Caki2 (cell line): ENCODE results near the gene CAPZA1. TPM values are rescaled to one million over a fixed set of nuclear protein-coding genes. Genes with fewer than 3 reads are reported as not detected.
"Not testable (repeated sequence)": the region's sequence is repeated elsewhere in the genome, so short reads cannot be mapped to it uniquely, and the experiment has no call there.

Experiments
- DNase-seq: peaks from one replicate; pipeline ENCODE4 v3.0.0-alpha.2; 2015; ENCODE audit warnings: low read depth
- in situ Hi-C: cut with HindIII; loops from 2 replicates; pipeline ENCODE4 v1.10.0; 2016; ENCODE audit warnings: low sequenced_read_pairs, low pct_unique_long_range_greater_than_20kb, mixed read lengths
- total RNA-seq: library from RNA; depleted of rRNA; stranded (reverse); fragments of >200 nt; shearing (Covaris generic); gene quantifications from 2 replicates; pipeline ENCODE4 v1.2.3, GENCODE V29; 2014; ENCODE audit warnings: low replicate concordance

The CAPZA1 gene
- total RNA-seq, 1 experiment from 2014 or later, result 192 TPM

DNA sequence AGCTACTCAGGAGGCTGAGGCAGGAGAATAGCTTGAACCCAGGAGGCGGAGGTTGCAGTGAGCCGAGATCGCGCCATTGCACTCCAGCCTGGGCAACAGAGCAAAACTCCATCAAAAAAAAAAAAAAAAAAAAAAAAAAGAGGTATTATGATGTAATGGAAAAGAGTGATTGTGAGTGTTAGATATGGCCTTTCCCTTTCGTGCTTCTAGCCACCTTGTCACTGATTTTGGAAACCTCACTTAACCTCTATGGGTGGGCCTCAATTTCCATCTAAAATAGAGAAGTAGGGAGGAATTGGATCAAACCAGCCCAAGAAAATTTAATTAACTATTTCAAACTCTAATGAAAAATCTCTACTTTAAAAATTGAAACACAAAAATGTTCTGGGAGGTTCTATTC is 4.9 kb downstream of the CAPZA1 start:
- DNase-seq, in situ Hi-C loops: not testable (repeated sequence)

DNA sequence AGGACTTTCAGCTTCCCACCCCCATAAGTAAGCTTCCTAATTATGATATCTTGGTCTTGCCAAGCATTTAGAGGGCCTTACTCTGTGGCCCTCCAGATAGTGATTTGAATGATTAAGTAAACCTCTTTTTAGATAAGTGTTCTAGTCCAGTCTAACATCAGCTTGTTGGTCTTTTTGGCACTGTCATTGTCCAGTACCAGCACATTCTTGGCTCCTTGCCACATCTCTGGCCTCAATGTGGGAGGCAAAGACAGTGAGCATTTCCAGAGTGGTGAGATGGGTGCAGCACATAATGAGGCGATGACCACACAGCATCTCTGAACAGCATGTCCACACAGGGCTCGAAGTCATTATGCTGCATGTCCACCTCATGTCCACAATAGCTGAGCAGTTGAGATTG is 6.1 kb downstream of the CAPZA1 start:
- DNase-seq, result no peak
- in situ Hi-C loops, result no loop called here

DNA sequence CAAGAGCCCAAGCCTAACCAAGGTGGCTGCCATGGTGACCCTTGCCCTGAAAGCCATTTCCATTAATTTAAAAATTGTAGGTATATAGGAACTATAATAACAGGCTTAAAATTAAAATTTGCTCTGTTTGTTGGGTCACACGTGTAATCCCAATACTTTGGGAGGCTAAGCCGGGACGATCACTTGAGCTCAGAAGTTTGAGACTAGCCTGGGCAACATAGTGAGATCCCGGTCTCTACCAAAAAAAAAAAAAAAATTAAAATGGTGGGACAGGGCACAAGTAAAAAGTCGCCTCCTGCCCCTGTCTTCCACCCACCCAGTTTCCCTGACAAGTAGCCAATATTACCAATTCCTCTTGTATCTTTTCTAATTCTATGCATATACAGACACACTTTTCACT is 6.6 kb downstream of the CAPZA1 start:
- DNase-seq, result no peak
- in situ Hi-C loops, result no loop called here

DNA sequence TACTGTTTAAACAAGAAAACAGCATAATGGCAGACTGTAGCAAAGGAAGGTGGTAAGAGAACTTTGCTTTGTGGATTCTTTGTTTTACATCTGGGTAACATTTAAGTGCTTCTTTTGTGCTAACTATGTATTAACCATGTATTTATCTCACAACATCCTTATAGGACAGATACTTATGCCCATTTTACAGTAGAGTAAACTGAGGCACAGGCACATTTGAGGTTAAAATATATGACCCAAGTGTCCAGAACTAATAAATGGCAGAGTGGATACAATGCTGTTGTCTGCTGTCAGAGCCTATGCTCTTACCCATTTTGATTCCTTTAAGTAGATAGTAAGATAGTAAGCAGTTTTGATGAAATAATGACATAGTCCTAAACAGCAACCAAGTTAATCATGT is 7.3 kb downstream of the CAPZA1 start:
- in situ Hi-C loops, result no loop called here

DNA sequence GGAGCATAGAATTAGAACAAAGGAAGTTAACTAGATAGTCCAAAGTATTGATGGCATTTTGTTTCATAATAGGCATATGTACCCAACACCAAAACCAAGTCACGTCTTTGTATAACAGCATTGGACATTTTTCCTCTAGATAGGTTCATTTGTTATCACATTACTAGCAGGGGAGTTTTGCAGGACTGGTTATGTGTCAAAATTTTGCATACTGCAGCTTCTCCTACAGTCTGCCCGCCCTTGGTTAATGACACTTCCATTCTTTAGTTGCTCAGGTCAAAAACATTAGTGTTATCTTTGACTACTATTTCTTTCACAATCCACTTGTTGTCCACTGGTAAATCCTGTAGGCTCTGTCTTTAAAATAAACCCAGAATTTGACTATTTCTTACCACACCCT is 8.9 kb downstream of the CAPZA1 start:
- in situ Hi-C loops, result no loop called here
- no peak for DNase-seq

More for the DNA sequence above, 7.3 kb downstream of the CAPZA1 start:
- DNase-seq, result no peak

DNA sequence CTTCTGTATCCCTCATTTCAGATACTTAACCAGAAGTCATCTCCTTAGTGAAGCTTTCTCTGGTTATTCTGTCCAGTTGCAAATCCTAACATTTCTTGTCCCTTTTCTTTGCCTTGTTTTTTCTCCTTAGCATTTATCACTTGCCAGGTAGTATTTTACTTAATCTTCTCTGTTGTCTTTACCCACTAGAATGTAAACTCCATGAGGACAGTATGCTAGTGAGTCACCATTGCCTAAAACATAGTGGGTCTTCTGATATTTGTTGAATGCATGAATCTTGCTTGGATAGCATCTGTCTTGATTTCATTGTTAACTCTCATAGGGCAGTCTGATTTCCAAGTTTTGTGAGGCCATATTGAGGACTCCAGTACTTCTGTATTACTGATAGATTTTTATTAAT is 9.6 kb downstream of the CAPZA1 start:
- no peak for DNase-seq
- in situ Hi-C loops, result no loop called here

DNA sequence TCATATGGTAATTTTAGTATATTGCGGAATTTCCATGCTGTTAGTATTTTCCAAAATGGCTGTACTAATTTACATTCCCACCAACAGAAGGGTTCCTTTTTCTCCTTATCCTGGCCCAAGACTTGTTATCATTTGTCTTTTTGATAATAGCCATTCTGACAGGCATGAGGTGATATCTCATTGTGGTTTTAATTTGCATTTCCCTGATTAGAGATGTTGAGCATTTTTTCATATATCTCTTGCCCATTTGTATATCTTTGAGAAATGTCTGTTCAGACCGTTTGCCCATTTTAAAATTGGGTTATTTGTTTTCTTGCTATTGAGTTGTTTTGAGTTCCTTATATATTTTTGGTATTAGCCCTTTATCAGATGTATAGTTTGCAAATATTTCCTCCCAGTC is 14.0 kb downstream of the CAPZA1 start:
- in situ Hi-C loops, result no loop called here
- no peak for DNase-seq

DNA sequence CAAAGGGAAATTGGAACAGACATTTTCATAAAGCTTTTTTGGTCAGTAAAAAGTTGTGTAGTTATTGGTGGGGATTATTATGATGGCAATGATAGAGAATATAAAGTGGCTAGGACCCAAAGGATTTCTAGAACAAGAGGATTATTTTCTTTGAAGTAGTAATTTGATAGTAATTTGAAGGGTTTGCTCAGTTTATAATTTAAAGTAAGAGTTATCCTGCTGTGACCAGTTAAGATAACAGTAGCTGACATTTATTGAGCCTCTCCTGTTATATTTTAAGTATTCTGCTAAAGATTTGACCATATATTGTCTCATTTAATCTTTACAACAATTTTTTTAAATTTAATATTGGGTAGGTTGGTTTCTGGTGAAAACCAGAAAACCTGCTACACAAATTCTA is 14.7 kb downstream of the CAPZA1 start:
- in situ Hi-C loops, result no loop called here
- DNase-seq, result no peak

DNA sequence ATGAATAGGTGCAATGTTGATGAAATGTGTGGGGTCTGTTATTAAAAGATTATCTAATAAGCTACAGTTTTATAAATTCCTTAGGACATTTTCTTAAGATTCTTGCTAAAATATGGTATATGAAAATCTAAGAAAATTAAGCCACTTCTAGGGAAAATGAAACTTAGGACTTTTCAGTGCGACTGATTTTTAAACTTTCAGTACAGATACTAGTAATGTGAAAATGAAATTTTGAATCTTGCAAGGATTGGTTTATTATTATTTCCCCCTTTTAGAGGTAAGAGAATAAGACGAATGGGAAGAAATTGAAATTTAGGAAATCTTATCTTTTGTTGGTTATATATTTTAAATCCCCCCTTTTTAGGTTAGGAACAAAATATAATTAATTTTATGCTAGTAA is 16.4 kb downstream of the CAPZA1 start:
- no peak for DNase-seq

DNA sequence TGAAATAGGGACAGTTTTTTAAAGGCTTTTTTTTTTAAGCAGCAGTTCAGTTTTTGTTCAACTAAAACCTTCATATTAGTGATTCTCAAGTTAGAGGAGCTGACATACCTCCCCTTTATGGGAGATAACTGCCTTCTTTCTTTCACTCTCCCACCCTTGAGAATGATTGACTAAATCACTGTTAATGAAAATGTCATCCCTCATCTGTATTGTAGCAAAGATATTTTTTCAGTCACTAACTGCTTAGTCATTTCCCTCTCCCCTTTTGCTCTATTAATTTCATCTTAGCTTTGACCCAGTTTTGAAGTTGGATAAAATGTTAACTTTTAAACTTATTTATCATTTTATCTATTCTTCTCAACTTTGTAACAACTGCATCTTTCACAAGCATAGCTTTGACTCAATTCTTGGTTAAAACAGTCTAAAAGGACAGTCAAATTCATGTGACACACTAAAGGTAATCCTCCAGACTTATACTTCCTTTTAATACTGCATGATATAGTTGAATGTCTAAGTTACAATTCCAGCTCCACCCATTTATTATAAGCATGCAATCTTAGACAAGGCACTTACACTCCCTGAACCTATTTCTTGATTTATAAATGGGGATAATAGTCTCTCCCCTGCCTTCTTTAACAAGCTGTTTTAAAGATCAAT is 17.1 kb downstream of the CAPZA1 start:
- peak; percentile 75 for DNase-seq

More for the DNA sequence above, 16.4 kb downstream of the CAPZA1 start:
- in situ Hi-C loops, result no loop called here

DNA sequence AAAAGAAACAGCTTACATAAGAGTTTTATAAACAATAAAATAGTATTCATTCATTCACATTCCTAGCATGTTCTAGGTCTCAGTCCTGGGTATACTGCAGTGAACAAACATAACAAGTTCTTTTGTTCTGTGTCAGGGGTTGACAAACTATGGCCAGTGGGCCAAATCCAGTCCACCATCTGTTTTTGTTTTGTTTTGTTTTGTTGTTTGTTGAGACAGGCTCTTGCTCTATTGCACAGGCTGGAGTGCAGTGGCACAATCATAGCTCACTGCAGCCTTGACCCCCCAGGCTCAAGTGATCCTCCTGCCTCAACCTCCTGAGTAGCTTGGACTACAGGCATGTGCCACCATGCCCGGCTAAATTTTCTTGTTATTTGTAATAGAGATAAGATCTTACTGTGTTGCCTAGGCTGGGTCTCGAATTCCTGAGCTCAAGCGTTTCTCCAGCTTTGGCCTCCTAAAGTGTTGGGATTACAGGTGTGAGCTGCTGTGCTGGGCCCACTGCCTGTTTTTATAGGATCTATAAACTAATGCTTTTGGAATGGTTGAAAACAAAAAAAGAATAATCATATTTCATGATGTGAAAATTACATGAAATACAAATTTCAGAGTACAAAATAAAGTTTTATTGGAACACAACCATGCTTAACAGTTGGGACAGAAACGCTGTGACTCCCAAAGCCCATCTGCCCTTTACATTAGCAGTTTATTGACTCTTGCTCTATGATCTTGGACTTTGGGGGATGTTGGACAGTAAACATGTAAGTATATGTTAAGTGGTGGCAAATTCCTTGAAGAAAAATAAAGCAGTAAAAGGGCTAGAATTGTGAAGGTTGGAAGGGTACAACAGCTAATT is 17.9 kb downstream of the CAPZA1 start:
- peak; percentile 70 for DNase-seq
- in situ Hi-C loops, result no loop called here

More for the DNA sequence above, 17.1 kb downstream of the CAPZA1 start:
- in situ Hi-C loops, result no loop called here

DNA sequence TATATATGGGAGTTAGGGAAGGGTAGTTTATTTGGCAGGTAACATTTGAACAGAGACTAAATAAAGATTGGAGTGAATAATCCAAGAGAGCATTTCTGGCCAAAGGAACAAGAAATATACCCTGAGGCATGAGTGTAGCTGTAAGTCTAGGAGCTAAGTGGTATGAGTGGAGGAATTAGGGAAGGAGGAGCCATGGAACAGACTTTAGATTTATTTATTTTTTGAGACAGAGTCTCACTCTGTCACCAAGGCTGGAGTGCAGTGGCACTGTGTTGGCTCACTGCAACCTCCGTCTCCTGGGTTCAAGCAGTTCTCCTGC is 18.4 kb downstream of the CAPZA1 start:
- in situ Hi-C loops, result no loop called here
- no peak for DNase-seq

DNA sequence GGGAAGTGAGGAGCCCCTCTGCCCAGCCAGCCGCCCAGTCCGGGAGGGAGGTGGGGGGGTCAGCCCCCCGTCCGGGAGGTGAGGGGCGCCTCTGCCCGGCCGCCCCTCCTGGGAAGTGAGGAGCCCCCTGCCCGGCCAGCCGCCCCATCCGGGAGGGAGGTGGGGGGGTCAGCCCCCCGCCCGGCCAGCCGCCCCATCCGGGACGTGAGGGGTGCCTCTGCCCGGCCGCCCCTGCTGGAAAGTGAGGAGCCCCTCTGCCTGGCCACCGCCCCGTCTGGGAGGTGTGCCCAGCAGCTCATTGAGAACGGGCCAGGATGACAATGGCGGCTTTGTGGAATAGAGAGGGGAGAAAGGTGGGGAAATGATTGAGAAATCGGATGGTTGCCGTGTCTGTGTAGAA is 20.8 kb downstream of the CAPZA1 start:
- in situ Hi-C loops, DNase-seq: not testable (repeated sequence)

DNA sequence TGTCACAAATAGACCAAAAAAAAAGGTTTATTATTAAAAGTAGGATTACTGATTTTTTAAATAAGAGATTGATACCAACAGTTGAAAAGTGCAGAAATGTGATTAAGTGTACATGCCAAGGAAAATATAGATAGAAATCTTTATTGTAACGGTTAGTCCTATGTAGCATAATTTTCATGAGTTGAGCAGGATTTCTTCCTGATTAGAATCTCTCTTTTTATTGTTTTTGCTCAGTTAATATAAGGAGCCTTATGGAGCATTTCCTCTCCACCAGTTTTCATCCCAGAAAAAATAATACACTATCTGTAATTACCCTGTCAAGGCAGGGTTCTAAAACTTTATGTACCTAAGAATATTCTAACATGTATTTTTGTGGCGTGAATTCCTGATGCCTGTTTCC is 23.4 kb downstream of the CAPZA1 start:
- DNase-seq, result no peak
- in situ Hi-C loops, result no loop called here

DNA sequence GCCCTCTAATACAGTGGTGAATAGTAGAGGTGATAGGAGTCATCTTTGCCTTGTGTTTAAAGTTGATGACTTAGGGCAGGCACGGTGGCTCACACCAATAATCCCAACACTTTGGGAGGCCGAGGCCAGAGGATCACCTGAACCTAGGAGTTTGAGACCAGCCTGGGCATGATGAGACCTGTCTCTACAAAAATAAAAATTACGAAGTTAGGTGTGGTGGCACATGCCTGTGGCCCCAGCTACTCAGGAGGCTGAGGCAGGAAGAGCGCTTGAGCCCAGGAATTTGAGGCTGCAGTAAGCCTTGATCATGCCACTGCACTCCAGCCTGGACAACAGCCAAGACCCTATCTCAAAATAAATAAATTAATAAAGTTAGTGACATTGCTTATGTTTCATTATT is 26.6 kb downstream of the CAPZA1 start:
- in situ Hi-C loops, result no loop called here
- DNase-seq, result no peak

DNA sequence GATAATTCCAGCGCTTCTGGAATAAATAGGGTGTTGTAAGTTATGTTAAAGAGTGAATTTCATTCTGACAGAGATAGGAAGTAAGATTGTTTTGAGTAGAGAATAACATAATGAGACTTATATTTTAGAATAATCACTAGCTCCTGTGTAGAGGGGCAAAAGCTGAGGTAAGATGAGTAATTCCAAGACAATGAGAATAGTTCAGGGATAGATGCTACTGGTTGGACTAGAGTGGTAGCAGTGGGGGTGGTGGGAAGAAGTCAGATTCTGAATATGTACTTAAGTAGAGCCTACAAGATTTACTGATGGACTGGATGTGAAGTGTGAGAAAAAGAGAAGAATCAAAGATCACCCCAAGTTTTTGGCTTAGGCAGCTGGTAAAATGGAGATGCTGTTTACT is 31.6 kb downstream of the CAPZA1 start:
- in situ Hi-C loops, result no loop called here

DNA sequence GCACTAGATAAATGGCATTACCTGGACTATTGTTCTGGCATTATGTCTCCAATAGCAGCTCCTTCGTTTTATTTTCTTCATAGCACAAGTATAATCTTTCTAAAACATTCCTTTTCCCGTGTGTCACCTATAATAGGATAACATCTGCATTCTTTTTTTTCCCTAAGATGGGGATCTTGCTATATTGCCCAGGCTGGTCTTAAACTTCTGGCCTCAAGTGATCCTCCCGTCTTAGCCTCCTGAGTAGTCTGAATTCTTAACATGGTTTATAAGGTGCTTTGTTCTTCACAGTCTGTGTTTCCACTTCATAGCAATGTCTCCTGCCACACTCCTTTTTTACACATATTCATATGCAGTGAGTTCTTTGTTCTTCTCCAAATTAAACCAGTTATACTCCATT is 46.2 kb downstream of the CAPZA1 start:
- no peak for DNase-seq
- in situ Hi-C loops, result no loop called here

More for the DNA sequence above, 31.6 kb downstream of the CAPZA1 start:
- no peak for DNase-seq

DNA sequence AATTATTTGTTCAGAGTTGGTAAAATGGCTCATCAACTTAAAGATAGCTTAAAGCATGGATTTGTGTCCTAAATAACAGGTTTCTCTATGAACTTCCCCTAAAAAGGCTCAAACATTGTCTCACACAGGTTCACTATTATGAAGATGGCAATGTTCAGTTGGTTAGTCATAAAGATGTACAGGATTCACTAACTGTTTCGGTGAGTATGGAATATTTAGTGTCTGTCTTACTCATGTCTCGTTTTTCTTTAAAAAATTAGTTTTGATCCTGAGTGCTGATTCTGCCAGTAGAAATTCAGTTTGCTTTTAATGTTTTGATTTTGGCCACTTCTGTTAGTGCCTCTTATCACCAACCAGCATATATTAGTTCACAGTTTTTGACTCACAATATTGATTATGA is 47.3 kb downstream of the CAPZA1 start:
- in situ Hi-C loops, result no loop called here
- no peak for DNase-seq

DNA sequence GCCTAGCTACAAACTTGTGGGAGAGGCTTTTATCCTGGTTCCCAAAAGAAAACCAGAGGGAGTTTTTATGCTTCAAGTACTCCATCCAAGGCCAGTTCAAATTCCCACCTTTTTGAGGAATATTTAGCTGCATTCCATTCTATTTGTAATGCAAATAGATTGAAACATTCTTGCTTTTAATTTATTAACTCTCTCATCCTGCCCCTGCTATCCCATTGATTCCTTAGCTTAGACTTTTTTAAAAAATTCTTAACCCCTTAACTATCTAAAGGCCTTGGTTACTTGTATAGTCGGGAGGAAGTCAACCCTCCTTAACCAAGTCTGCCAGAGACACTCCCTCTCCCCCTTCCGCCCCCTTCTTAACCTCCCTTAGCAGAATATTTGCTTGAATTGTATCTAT is 52.4 kb downstream of the CAPZA1 start:
- DNase-seq, result no peak
- in situ Hi-C loops, result no loop called here

DNA sequence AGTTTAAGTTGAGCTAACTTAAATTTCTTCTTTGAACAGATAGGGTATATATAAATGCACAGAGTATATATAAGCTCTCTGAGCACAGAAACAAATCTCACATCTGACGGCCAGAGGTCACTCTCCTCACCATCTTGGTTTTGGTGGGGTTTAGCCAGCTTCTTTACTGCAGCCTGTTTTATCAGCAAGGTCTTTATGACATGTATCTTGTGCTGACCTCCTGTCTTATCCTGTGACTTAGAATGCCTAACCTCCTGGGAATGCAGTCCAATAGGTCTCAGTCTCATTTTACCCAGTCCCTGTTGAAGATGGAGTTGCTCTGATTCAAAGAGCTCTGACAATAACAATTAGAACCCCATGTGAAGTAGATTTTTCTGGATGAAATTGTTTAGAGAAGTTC is 53.2 kb downstream of the CAPZA1 start:
- no peak for DNase-seq
- in situ Hi-C loops, result no loop called here
